Muscle layer of duodenum (tissue), 2 donors: ENCODE results near the gene GPR26.

Experiments
- H3K27ac ChIP-seq: one replicate; pipeline ENCODE4 v1.7.0; 2013; ENCODE audit warnings: mild to moderate bottlenecking, low read length
- H3K27me3 ChIP-seq: one replicate; pipeline ENCODE4 v1.7.0; 2013; ENCODE audit warnings: low read depth, mild to moderate bottlenecking, control low read depth, low read length
- H3K36me3 ChIP-seq, 2 donors: one replicate each; pipeline ENCODE4 v1.7.0; 2013; ENCODE audit warnings: low read length in 2 of 2, control low read depth in 1 of 2, mild to moderate bottlenecking in 1 of 2; ENCODE audit not compliant: insufficient read depth in 2 of 2, control insufficient read depth in 1 of 2
- H3K4me1 ChIP-seq, 2 donors: one replicate each; pipeline ENCODE4 v1.7.0; 2013; ENCODE audit warnings: low read length in 2 of 2, mild to moderate bottlenecking in 2 of 2, control low read depth in 1 of 2, moderate library complexity in 1 of 2; ENCODE audit not compliant: insufficient read depth in 2 of 2, control insufficient read depth in 1 of 2
- H3K4me3 ChIP-seq, 2 donors: one replicate each; pipeline ENCODE4 v1.7.0; 2013; ENCODE audit warnings: low read length in 2 of 2, low read depth in 1 of 2, mild to moderate bottlenecking in 1 of 2
- H3K9me3 ChIP-seq, 2 donors: one replicate each; pipeline ENCODE4 v1.7.0; 2013; ENCODE audit warnings: low read length in 2 of 2, control low read depth in 1 of 2, mild to moderate bottlenecking in 1 of 2; ENCODE audit not compliant: control insufficient read depth in 1 of 2
- donor health status: healthy.

The GPR26 gene

DNA sequence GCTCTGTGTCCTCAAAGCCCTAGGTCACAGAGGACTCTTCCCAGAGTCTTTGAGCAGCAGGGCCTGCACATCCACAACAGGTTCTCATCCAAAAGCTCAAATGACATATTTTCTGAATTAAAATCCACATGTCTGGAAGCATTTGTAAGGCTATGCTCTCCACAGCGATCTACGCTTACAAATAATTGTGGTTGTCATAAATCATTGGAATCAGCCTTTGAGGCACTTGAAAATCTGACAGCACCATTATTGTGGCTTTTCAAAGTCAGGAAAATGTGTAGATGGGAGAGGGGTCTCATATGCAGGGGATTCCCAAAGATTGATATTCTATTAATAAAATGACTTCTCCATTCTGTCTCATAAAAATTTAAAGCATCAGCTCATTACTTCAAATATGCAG is 16.3 kb downstream of the GPR26 start:
- Histone ChIP-seq H3K4me3 (no peak overlapping the region), H3K4me1 (no peaks in the 10 kb centered on the region), H3K9me3 (no peaks in the 10 kb centered on the region), H3K27ac (no peak overlapping the region), H3K27me3 (no peaks in the 10 kb centered on the region), H3K36me3 (no peaks in the 10 kb centered on the region)

DNA sequence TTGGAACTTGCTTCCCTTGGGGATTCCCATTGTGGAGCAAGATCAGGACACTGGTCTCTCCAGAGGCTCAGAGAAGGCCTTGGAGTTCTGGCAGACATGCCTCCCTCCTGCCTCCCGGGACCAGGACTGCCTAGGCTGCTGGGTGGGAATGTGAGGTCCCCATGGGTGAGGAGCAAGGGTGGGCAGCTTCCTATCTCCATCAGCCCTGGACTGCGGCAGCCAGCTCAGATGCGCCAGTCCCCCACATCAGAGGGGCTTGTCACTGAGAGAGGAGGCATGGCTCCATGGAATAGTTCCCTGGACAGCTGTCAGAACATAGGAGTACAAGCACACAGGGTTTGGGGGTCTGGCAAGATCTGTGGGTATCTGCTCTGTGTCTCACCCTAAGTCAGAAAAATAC is 17.3 kb downstream of the GPR26 start:
- H3K9me3 ChIP-seq, result no peaks in the 10 kb centered on the region
- H3K27ac ChIP-seq, result no peak overlapping the region
- H3K27me3 ChIP-seq, result no peaks in the 10 kb centered on the region
- H3K4me1 ChIP-seq, result no peaks in the 10 kb centered on the region
- H3K4me3 ChIP-seq, result no peak overlapping the region
- no peaks in the 10 kb centered on the region for H3K36me3 ChIP-seq

DNA sequence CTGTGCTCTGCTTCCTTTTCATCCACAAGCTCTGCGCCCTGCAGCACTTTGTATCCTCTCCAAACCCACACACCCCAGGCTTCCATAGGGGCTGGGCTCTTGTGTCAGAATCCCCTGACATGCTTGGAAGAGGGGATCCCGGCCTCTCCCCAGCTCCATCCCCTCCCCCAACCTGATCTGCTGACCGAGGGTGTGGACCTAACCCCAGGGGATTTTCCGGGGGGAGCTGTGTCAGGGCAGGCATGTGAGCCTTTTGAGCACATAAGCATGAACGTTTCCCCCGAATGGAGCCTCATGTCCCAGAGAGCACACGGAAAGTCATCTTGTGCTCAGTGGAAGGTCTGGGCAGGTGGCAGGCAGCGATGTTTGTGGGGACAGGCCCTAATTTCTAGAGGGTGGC is 17.7 kb downstream of the GPR26 start:
- Histone ChIP-seq H3K4me3 (no peak overlapping the region), H3K27me3 (no peaks in the 10 kb centered on the region)

DNA sequence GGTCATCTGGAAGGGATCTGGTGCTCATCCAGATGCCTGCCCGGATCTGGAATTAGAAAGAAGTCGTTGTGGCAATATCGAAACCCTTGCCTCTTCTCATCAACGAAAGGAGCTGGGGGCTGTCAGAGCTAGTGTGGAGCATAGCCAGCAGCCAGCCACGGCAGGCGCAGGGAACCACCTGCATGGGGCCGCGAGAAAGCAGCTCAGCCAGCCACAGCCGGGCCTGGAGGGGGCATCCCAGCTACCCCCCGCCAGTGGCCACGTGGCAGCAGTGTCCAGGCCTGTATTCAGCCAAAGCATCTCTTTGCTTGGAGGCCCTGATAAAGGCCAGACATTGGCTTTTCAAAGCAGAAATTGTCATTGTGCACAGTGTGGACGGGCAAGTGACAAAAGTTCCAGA is 19.1 kb downstream of the GPR26 start:
- Histone ChIP-seq H3K27ac (no peak overlapping the region), H3K27me3 (no peaks in the 10 kb centered on the region), H3K36me3 (no peaks in the 10 kb centered on the region), H3K4me3 (no peak overlapping the region), H3K9me3 (no peaks in the 10 kb centered on the region), H3K4me1 (no peaks in the 10 kb centered on the region)

More for the DNA sequence above, 17.7 kb downstream of the GPR26 start:
- Histone ChIP-seq H3K36me3 (no peaks in the 10 kb centered on the region), H3K9me3 (no peaks in the 10 kb centered on the region), H3K4me1 (no peaks in the 10 kb centered on the region), H3K27ac (no peak overlapping the region)

GRCh38 chr10:123687758-123688157 is 21.6 kb downstream of the GPR26 start:
- Histone ChIP-seq H3K4me3 (no peak overlapping the region), H3K27ac (no peak overlapping the region), H3K36me3 (no peaks in the 10 kb centered on the region), H3K4me1 (no peaks in the 10 kb centered on the region), H3K9me3 (no peaks in the 10 kb centered on the region), H3K27me3 (no peaks in the 10 kb centered on the region)

GRCh38 chr10:123689880-123690279 is 23.7 kb downstream of the GPR26 start:
- H3K27ac ChIP-seq, result no peak overlapping the region
- no peaks in the 10 kb centered on the region for H3K4me1 ChIP-seq
- no peaks in the 10 kb centered on the region for H3K36me3 ChIP-seq
- H3K27me3 ChIP-seq, result no peaks in the 10 kb centered on the region
- H3K4me3 ChIP-seq, result no peak overlapping the region
- no peaks in the 10 kb centered on the region for H3K9me3 ChIP-seq

DNA sequence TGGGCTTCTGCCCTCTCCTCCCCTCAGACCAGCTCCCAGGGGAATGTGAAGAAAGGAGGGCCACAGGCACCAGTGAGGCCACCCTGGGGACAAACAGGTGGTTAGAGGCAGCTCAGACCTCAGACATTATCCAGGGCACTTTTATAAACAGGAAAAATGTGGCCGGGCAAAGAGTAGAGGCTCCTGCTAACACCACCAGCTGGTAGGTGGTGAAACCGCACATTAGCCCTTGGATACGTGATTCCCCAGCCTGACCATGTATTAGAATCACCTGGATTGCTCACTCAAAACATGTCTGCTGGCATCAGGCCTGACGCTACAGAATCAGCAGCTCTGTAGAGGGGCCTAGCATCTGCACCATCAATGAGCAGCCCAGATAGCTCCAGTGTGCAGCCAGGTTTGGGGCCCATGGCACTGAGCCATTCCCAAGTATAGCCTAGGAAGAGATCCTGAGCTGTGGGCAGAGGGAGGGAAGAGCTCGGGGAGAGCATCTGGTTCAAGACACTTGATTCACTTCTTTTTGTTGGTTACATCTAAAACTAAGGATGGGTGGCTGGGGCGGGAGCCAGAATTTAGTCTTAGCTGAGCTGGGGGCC is 37.1 kb downstream of the GPR26 start:
- no peaks in the 10 kb centered on the region for H3K9me3 ChIP-seq
- H3K27me3 ChIP-seq, result no peaks in the 10 kb centered on the region

DNA sequence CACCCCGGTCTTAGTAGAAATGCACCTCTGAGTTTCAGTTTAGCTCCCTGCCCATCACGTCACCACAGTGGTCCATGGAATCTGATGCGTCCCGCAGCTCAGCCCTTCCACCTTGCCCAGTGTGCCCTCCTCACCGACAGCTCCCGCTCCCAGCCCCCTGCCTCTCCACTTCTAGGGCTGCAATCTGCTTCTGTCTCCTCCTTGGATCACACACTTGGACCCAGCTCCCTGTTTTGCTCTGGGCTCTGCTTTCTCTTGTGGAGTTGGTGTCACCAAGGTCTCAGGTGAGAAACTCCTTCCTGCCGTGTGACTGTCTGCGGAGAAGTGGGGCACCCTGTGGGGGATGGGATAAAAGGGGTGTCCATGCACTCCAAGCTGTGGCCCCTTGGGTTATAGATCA is 37.9 kb downstream of the GPR26 start:
- H3K4me3 ChIP-seq, result no peak overlapping the region
- no peak overlapping the region for H3K27ac ChIP-seq
- H3K4me1 ChIP-seq, result no peaks in the 10 kb centered on the region
- no peaks in the 10 kb centered on the region for H3K9me3 ChIP-seq
- no peaks in the 10 kb centered on the region for H3K27me3 ChIP-seq
- H3K36me3 ChIP-seq, result no peaks in the 10 kb centered on the region

More for the DNA sequence above, 37.1 kb downstream of the GPR26 start:
- Histone ChIP-seq H3K27ac (no peak overlapping the region), H3K4me1 (no peaks in the 10 kb centered on the region), H3K36me3 (no peaks in the 10 kb centered on the region), H3K4me3 (no peak overlapping the region)

GRCh38 chr10:123704812-123705211 is 38.7 kb downstream of the GPR26 start:
- H3K4me3 ChIP-seq, result no peak overlapping the region
- H3K9me3 ChIP-seq, result no peaks in the 10 kb centered on the region
- no peak overlapping the region for H3K27ac ChIP-seq
- no peaks in the 10 kb centered on the region for H3K4me1 ChIP-seq
- no peaks in the 10 kb centered on the region for H3K27me3 ChIP-seq
- no peaks in the 10 kb centered on the region for H3K36me3 ChIP-seq

DNA sequence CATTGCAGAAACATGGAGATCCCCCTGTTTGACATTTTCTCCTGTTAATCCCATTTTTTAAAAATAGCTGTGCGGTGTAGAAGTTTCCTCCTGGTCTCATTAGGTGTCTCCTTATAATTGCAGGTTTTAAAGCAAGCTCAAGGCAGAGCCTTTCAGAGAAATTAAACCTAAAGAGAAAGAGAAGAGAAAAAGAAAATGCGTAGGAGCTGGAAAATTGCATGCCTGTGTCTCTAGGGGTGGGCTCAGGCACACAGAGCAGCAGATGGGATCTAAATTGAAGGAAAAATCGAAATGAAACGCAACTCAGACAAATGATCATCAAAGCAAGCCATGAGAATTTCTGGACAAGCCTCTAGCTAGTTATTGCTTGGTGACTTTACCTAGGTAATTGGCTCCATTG is 40.1 kb downstream of the GPR26 start:
- Histone ChIP-seq H3K36me3 (no peaks in the 10 kb centered on the region), H3K27ac (no peak overlapping the region), H3K4me3 (no peak overlapping the region), H3K4me1 (no peaks in the 10 kb centered on the region), H3K27me3 (no peaks in the 10 kb centered on the region), H3K9me3 (no peaks in the 10 kb centered on the region)

DNA sequence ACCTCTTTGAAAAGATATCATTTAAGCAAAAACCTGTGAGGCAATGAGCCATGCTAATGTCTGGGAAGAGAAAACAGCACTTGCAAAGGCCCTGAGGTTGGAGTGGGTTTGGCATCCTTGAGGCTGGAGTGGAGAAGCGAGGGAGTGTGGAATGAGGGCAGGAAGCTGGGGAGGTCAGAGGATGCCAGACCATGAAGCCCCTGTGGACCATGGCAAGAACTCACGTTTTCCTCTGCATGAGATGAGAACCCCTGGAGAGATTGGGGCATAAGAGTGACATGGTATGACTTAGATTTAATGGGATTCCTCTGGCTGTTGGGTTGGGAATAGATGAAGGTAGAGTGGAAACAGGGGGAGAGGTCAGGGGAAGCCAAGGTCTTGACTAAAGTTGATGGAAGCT is 49.4 kb downstream of the GPR26 start:
- Histone ChIP-seq H3K27ac (no peak overlapping the region), H3K36me3 (peaks cover 0 to 5% of the 10 kb centered on the region in 2 donors), H3K4me3 (no peak overlapping the region), H3K27me3 (no peaks in the 10 kb centered on the region), H3K9me3 (peaks cover 0 to 5% of the 10 kb centered on the region in 2 donors), H3K4me1 (no peaks in the 10 kb centered on the region)

DNA sequence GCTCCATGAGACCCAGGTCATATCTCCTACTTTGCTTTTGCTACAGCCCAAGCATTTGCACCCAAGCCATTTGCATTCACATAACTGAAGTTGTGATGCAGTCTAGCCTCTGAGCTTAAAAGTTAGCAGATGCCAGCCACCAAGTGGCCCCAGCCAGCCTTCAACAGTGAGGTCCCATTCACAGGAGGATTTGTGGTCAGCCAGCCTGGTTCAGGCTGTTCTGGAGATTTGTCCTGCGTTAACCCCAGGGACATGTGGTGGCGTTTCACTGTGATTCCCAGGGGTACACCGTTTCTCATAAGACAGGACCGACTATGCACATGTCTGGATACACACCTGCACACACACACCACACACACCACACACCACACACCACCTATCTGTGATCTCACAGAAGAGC is 51.2 kb downstream of the GPR26 start:
- Histone ChIP-seq H3K4me1 (no peaks in the 10 kb centered on the region), H3K27me3 (no peaks in the 10 kb centered on the region), H3K36me3 (peaks cover 0 to 5% of the 10 kb centered on the region in 2 donors), H3K9me3 (peaks cover 0 to 5% of the 10 kb centered on the region in 2 donors), H3K4me3 (no peak overlapping the region), H3K27ac (no peak overlapping the region)
